Measurements from ENCODE around the gene CCL13.

- TF ChIP-seq ZNF580 (tag by site-specific recombination; IDR thresholded peaks at IDR 0.05), result no peak
- TF ChIP-seq PRDM10 (tag by site-specific recombination; IDR thresholded peaks at IDR 0.05), result no peak
- TF ChIP-seq CTCF (tag by site-specific recombination; IDR thresholded peaks at IDR 0.05), result no peak
- TF ChIP-seq YY1 (tag by site-specific recombination; IDR thresholded peaks at IDR 0.05), result no peak
- TF ChIP-seq ZNF555 (tag by site-specific recombination; conservative IDR thresholded peaks at IDR 0.05), result no peak
- no peak for TF ChIP-seq PBX3 (CRISPR knock-in tag; IDR thresholded peaks at IDR 0.05)
- no peak for TF ChIP-seq KLF10 (tag by site-specific recombination; IDR thresholded peaks at IDR 0.05)
- TF ChIP-seq GLI4 (tag by site-specific recombination; IDR thresholded peaks at IDR 0.05), result no peak
- TF ChIP-seq ZNF747 (tag by site-specific recombination; IDR thresholded peaks at IDR 0.05), result no peak
- TF ChIP-seq ZNF792 (tag by site-specific recombination; IDR thresholded peaks at IDR 0.05), result no peak
- no peak for TF ChIP-seq ZNF670 (tag by site-specific recombination; IDR thresholded peaks at IDR 0.05; ENCODE audit: low read depth)
- TF ChIP-seq ZNF23 (tag by site-specific recombination; IDR thresholded peaks at IDR 0.05; ENCODE audit: borderline replicate concordance), result no peak
- no peak for TF ChIP-seq ZNF768 (tag by site-specific recombination; IDR thresholded peaks at IDR 0.05)
These were observed 45.0 kb upstream of the CCL13 start for GRCh38 chr17:34311291-34311690.

Data from HEK293 (cell line).